HG03139 (cell line): ENCODE data around the gene ERMAP.

Experiments
- ATAC-seq: cut with Tn5 transposase; IDR thresholded peaks from one replicate; pipeline ENCODE4 v1.9.1; 2021; ENCODE audit not compliant: unreplicated experiment

The ERMAP gene

GRCh38 chr1:42816585-42817439 lies at the start of gene ERMAP, which contains the start of gene SVBP:
Gene ERMAP (plus strand): TSS chr1:42817122. CDS start chr1:42830449, 13,327 bp downstream.
Gene SVBP (minus strand): TSS chr1:42817397. CDS start chr1:42816544, 853 bp downstream.
- ATAC-seq: peak; percentile 72

GRCh38 chr1:42767510-42768000 lies 49.4 kb upstream of the ERMAP start:
- no peak for ATAC-seq

- ATAC-seq: no peak
Measured at GRCh38 chr1:42768172-42768571, 48.8 kb upstream of the ERMAP start.

GRCh38 chr1:42769811-42770210 lies 47.1 kb upstream of the ERMAP start:
- ATAC-seq: no peak

- no peak for ATAC-seq
Measured at GRCh38 chr1:42773420-42773819, 43.5 kb upstream of the ERMAP start.

- no peak for ATAC-seq
Measured at GRCh38 chr1:42774928-42775526, 41.9 kb upstream of the ERMAP start.

- ATAC-seq: no peak
Measured at GRCh38 chr1:42776502-42776901, 40.4 kb upstream of the ERMAP start.

- no peak for ATAC-seq
Measured at GRCh38 chr1:42777852-42778251, 39.1 kb upstream of the ERMAP start.

GRCh38 chr1:42779725-42780124 lies 37.2 kb upstream of the ERMAP start:
- no peak for ATAC-seq

- ATAC-seq: no peak
Measured at GRCh38 chr1:42780176-42780575, 36.7 kb upstream of the ERMAP start.

GRCh38 chr1:42783092-42783491 lies 33.8 kb upstream of the ERMAP start:
- ATAC-seq: no peak

- ATAC-seq: no peak
Measured at GRCh38 chr1:42784547-42784945, 32.4 kb upstream of the ERMAP start.

- no peak for ATAC-seq
Measured at GRCh38 chr1:42784946-42785693, 31.8 kb upstream of the ERMAP start, which contains the start of gene TMEM269. Gene TMEM269 (plus strand): TSS chr1:42784991. CDS start chr1:42789894, 4,903 bp downstream.

GRCh38 chr1:42786097-42786496 lies 30.8 kb upstream of the ERMAP start:
- no peak for ATAC-seq

GRCh38 chr1:42788021-42788420 lies 28.9 kb upstream of the ERMAP start:
- ATAC-seq: no peak

- no peak for ATAC-seq
Measured at GRCh38 chr1:42793824-42794223, 23.1 kb upstream of the ERMAP start.

GRCh38 chr1:42797414-42797813 lies 19.5 kb upstream of the ERMAP start:
- ATAC-seq: no peak

- ATAC-seq: no peak
Measured at GRCh38 chr1:42797979-42798378, 18.9 kb upstream of the ERMAP start.

GRCh38 chr1:42801832-42802473 lies 15.0 kb upstream of the ERMAP start:
- no peak for ATAC-seq

GRCh38 chr1:42806171-42806570 lies 10.8 kb upstream of the ERMAP start:
- ATAC-seq: no peak

GRCh38 chr1:42806593-42806992 lies 10.3 kb upstream of the ERMAP start:
- no peak for ATAC-seq
